ENCODE measurements around the gene C17orf75. TPM values are rescaled to one million over a fixed set of nuclear protein-coding genes. Genes with fewer than 3 reads are reported as not detected.

The C17orf75 gene
- total RNA-seq, 2 donors from 2014 or later: 7.6 to 15.6 TPM

GRCh38 chr17:32297424-32297823, 44.5 kb downstream of the C17orf75 start:
- intact Hi-C loops (cut with DNase I): no loop called here
- DNase-seq (no peak), ATAC-seq (no peak)
- Histone ChIP-seq H3K27ac (no peak overlapping the region), H3K27me3 (no peaks in the 10 kb centered on the region), H3K4me1 (no peaks in the 10 kb centered on the region), H3K4me3 (no peak overlapping the region), H3K36me3 (replicated peaks in 1 of 2; ENCODE audit: insufficient read depth in 1 of 2, low read depth in 2 of 2) (no peaks in the 10 kb centered on the region), H3K9me3 (no peaks in the 10 kb centered on the region)
- 92 to 95% methylated on average over 2 of the region's 2 CpGs for WGBS, 2 donors
- TF ChIP-seq CTCF (IDR thresholded peaks at IDR 0.05) (no peak), POLR2A (IDR thresholded peaks at IDR 0.05) (no peak)

GRCh38 chr17:32292094-32292493, 49.9 kb downstream of the C17orf75 start:
- Histone ChIP-seq H3K9me3 (no peaks in the 10 kb centered on the region), H3K36me3 (replicated peaks in 1 of 2; ENCODE audit: insufficient read depth in 1 of 2, low read depth in 2 of 2) (no peaks in the 10 kb centered on the region), H3K27ac (no peak overlapping the region), H3K4me1 (no peaks in the 10 kb centered on the region), H3K4me3 (no peak overlapping the region), H3K27me3 (no peaks in the 10 kb centered on the region)
- no peak for DNase-seq
- no peak for TF ChIP-seq CTCF (IDR thresholded peaks at IDR 0.05)
- no peak for TF ChIP-seq POLR2A (IDR thresholded peaks at IDR 0.05)
- intact Hi-C loops (cut with DNase I): no loop called here
- 58% methylated on average over 4 of the region's 4 CpGs for WGBS, 2 donors
- ATAC-seq: no peak

- no peak for DNase-seq
- Histone ChIP-seq H3K4me3 (no peak overlapping the region), H3K9me3 (no peaks in the 10 kb centered on the region), H3K36me3 (replicated peaks in 1 of 2; ENCODE audit: insufficient read depth in 1 of 2, low read depth in 2 of 2) (no peaks in the 10 kb centered on the region), H3K4me1 (no peaks in the 10 kb centered on the region), H3K27ac (no peak overlapping the region), H3K27me3 (no peaks in the 10 kb centered on the region)
- intact Hi-C loops (cut with DNase I): no loop called here
- no peak for ATAC-seq
- TF ChIP-seq CTCF (IDR thresholded peaks at IDR 0.05): no peak
- no peak for TF ChIP-seq POLR2A (IDR thresholded peaks at IDR 0.05)
- 87 to 88% methylated on average over 9 of the region's 9 CpGs for WGBS, 2 donors
Observed at GRCh38 chr17:32289471-32290070, 52.4 kb downstream of the C17orf75 start.

- Histone ChIP-seq H3K9me3 (no peaks in the 10 kb centered on the region), H3K4me3 (no peak overlapping the region), H3K4me1 (no peaks in the 10 kb centered on the region), H3K27ac (no peak overlapping the region), H3K27me3 (no peaks in the 10 kb centered on the region), H3K36me3 (replicated peaks in 1 of 2; ENCODE audit: insufficient read depth in 1 of 2, low read depth in 2 of 2) (no peaks in the 10 kb centered on the region)
- intact Hi-C loops (cut with DNase I): no loop called here
- TF ChIP-seq POLR2A (IDR thresholded peaks at IDR 0.05) (no peak), CTCF (IDR thresholded peaks at IDR 0.05) (no peak)
- DNase-seq (no peak), ATAC-seq (no peak)
- 75 to 90% methylated on average over 11 of the region's 11 CpGs for WGBS, 2 donors
Observed at GRCh38 chr17:32288615-32289014, 53.4 kb downstream of the C17orf75 start.

GRCh38 chr17:32287804-32288511, 54.0 kb downstream of the C17orf75 start:
- ATAC-seq (no peak), DNase-seq (no peak)
- TF ChIP-seq CTCF (IDR thresholded peaks at IDR 0.05) (no peak), POLR2A (IDR thresholded peaks at IDR 0.05) (no peak)
- WGBS, 2 donors: 83 to 85% methylated on average over 7 to 10 of the region's 10 CpGs
- H3K9me3 ChIP-seq: no peaks in the 10 kb centered on the region
- H3K36me3 ChIP-seq (replicated peaks in 1 of 2; ENCODE audit: insufficient read depth in 1 of 2, low read depth in 2 of 2): no peaks in the 10 kb centered on the region
- H3K4me1 ChIP-seq: no peaks in the 10 kb centered on the region
- intact Hi-C loops (cut with DNase I): no loop called here
- no peak overlapping the region for H3K27ac ChIP-seq
- H3K27me3 ChIP-seq: no peaks in the 10 kb centered on the region
- no peak overlapping the region for H3K4me3 ChIP-seq
